OCI-LY1 (cell line): ENCODE results near the gene PEX1.

ENCODE experiments used
- EZH2 ChIP-seq: fragments of 200-600 bp; sonication (generic), shearing (Covaris generic); IDR thresholded peaks from 2 replicates; pipeline ENCODE4 v1.8.0; 2017; ENCODE audit warnings: borderline replicate concordance, mixed run types, mild to moderate bottlenecking, antibody characterized with exemption, low read length, moderate library complexity, mixed read lengths
- TF ChIP-seq, protein P1 (sequence below): fragments of 200-600 bp; sonication (generic), shearing (Covaris generic); IDR thresholded peaks from 2 replicates; pipeline ENCODE4 v1.5.1; 2017; ENCODE audit warnings: mild to moderate bottlenecking, antibody characterized with exemption, low read length, moderate library complexity, mixed read lengths

DNA sequence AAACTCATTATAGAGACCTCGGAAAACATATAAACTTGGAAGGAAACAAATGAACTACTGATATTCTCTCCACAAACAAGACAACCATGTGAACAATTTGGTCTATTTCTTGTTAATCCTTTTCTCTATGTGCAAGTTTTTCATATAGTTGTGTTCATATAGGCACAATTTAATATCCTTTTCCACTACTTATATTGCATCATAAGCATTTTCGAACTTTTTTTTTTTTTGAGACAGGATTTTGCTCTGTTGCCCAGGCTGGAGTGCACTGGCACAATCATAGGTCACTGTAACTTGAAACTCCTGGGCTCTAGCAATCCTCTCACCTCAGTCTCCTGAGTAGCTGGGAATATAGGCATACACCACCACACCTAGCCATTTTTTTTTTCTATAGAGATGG lies 5.2 kb downstream of the PEX1 start:
- TF ChIP-seq, protein P1, sequence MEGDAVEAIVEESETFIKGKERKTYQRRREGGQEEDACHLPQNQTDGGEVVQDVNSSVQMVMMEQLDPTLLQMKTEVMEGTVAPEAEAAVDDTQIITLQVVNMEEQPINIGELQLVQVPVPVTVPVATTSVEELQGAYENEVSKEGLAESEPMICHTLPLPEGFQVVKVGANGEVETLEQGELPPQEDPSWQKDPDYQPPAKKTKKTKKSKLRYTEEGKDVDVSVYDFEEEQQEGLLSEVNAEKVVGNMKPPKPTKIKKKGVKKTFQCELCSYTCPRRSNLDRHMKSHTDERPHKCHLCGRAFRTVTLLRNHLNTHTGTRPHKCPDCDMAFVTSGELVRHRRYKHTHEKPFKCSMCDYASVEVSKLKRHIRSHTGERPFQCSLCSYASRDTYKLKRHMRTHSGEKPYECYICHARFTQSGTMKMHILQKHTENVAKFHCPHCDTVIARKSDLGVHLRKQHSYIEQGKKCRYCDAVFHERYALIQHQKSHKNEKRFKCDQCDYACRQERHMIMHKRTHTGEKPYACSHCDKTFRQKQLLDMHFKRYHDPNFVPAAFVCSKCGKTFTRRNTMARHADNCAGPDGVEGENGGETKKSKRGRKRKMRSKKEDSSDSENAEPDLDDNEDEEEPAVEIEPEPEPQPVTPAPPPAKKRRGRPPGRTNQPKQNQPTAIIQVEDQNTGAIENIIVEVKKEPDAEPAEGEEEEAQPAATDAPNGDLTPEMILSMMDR: no peak
- TF ChIP-seq EZH2: no peak
